ENCODE data around the gene DLL3. TPM values are rescaled to one million over a fixed set of nuclear protein-coding genes. Genes with fewer than 3 reads are reported as not detected.
A peak's percentile ranks its signal among the peaks of the same experiment; 100 is the strongest.

Gene DLL3
- total and polyA plus RNA-seq, 4 experiments from 2014 or later: 0.14 to 0.19 (median 0.16) TPM; not detected in 1

DNA sequence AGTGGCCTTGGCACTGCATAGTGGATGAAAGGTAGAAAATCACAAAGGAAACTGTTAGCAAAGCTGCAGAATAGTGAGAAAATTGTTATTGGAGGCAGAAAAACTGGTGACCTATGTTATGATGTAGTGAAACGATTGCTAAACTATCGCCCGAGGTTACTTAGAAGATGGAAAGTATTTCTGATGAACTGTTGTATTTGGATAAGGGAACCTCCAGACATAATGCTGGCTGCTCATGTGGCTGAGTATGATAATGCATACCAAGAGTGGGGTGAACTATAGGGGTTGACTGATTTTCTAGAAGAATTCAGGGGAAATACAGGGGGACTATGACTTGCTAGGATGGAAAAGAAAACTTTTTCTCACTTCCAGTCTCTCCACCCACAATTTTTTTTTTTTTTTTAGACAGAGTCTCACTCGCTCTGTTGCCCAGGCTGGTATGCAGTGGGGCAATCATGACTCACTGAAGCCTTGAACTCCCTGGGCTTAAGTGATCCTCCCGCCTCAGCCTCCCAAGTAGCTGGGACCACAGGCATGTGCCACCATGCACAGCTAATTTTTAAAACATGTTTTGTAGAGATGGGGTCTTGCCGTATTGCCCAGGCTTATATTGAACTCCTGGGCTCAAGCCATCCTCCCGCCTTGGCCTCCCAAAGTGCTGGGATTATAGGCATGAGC is 45.6 kb downstream of the DLL3 start:
- H3K27me3 ChIP-seq (ENCODE audit: insufficient read depth, low read length): no peaks in the 10 kb centered on the region
- H3K27ac ChIP-seq (ENCODE audit: low read depth, low read length): no peak overlapping the region
- H3K4me3 Mint-ChIP-seq: peak overlapping the region in 6 of 8 donors; percentile 25 to 70 (median 55)
- H3K9me3 Mint-ChIP-seq: no peaks in the 10 kb centered on the region
- H3K27me3 Mint-ChIP-seq: peaks cover 0 to 3% of the 10 kb centered on the region in 2 donors
- no peak for DNase-seq
- no peak overlapping the region for H3K4me3 ChIP-seq (ENCODE audit: low read length in 2 of 2)
- ChIA-PET POLR2A (ENCODE audit: partially characterized antibody) (interaction anchor here (1.1 to 1.7 kb wide), 3 partner anchors 12 to 99 kb away, joined by 3 to 8 read pairs (median 5); partner anchors contain the start of genes EID2B and SUPT5H), CTCF (ENCODE audit: partially characterized antibody) (interaction anchor here (1.0 to 1.2 kb wide), 3 partner anchors 11 to 153 kb away, joined by 5 to 7 read pairs (median 6); partner anchors contain the start of genes MED29 and PAF1)
- intact Hi-C loops (cut with micrococcal nuclease): no loop called here
- H3K9me3 ChIP-seq (ENCODE audit: control insufficient read depth in 1 of 2, low read length in 2 of 2): no peaks in the 10 kb centered on the region
- H3K36me3 Mint-ChIP-seq: peaks cover 0 to 4% of the 10 kb centered on the region in 2 donors
- H3K36me3 ChIP-seq (ENCODE audit: insufficient read depth, low read length): no peaks in the 10 kb centered on the region
- peaks cover 32 to 59% (median 46%) of the 10 kb centered on the region in 4 donors for H3K4me1 Mint-ChIP-seq
- peaks cover 50% of the 10 kb centered on the region for H3K4me1 ChIP-seq (ENCODE audit: insufficient read depth, low read length)
- peak overlapping the region; percentile 70 to 93 (median 84) for H3K27ac Mint-ChIP-seq

- no peak overlapping the region for H3K4me3 ChIP-seq (ENCODE audit: low read length in 2 of 2)
- intact Hi-C loops (cut with micrococcal nuclease): no loop called here
- CTCF ChIA-PET (ENCODE audit: partially characterized antibody): interaction anchor here (1.0 to 1.2 kb wide), 2 partner anchors 11 to 154 kb away, joined by 5 to 6 read pairs; partner anchors contain the start of genes MED29 and PAF1
- DNase-seq: peak in 4 of 5 donors; percentile 28 to 45 (median 32)
- Mint-ChIP-seq H3K36me3 (peaks cover 0 to 2% of the 10 kb centered on the region in 2 donors), H3K4me1 (peaks cover 32 to 57% (median 45%) of the 10 kb centered on the region in 4 donors), H3K27me3 (peaks cover 0 to 3% of the 10 kb centered on the region in 2 donors), H3K9me3 (no peaks in the 10 kb centered on the region), H3K27ac (peak overlapping the region; percentile 70 to 93 (median 84)), H3K4me3 (peak overlapping the region in 7 of 8 donors; percentile 25 to 70 (median 55))
- H3K27me3 ChIP-seq (ENCODE audit: insufficient read depth, low read length): no peaks in the 10 kb centered on the region
- peaks cover 50% of the 10 kb centered on the region for H3K4me1 ChIP-seq (ENCODE audit: insufficient read depth, low read length)
- no peaks in the 10 kb centered on the region for H3K36me3 ChIP-seq (ENCODE audit: insufficient read depth, low read length)
- no peaks in the 10 kb centered on the region for H3K9me3 ChIP-seq (ENCODE audit: control insufficient read depth in 1 of 2, low read length in 2 of 2)
- POLR2A ChIA-PET (ENCODE audit: partially characterized antibody): interaction anchor here (1.1 to 1.7 kb wide), 3 partner anchors 12 to 100 kb away, joined by 3 to 8 read pairs (median 5); partner anchors contain the start of genes EID2B and SUPT5H
- no peak overlapping the region for H3K27ac ChIP-seq (ENCODE audit: low read depth, low read length)
Measured at GRCh38 chr19:39544911-39545310, 46.2 kb downstream of the DLL3 start.

- Histone ChIP-seq H3K27me3 (ENCODE audit: insufficient read depth, low read length) (no peaks in the 10 kb centered on the region), H3K27ac (ENCODE audit: low read depth, low read length) (no peak overlapping the region), H3K36me3 (ENCODE audit: insufficient read depth, low read length) (no peaks in the 10 kb centered on the region), H3K4me3 (ENCODE audit: low read length in 2 of 2) (no peak overlapping the region), H3K9me3 (ENCODE audit: control insufficient read depth in 1 of 2, low read length in 2 of 2) (no peaks in the 10 kb centered on the region), H3K4me1 (ENCODE audit: insufficient read depth, low read length) (peaks cover 45% of the 10 kb centered on the region)
- H3K27ac Mint-ChIP-seq: peak overlapping the region in 4 of 7 donors; percentile 47 to 82 (median 62)
- POLR2A ChIA-PET (ENCODE audit: partially characterized antibody): no interaction called here
- peaks cover 0 to 2% of the 10 kb centered on the region in 2 donors for H3K27me3 Mint-ChIP-seq
- intact Hi-C loops (cut with micrococcal nuclease): no loop called here
- H3K4me3 Mint-ChIP-seq: peak overlapping the region in 2 of 8 donors; percentile 30 to 32
- no peak for DNase-seq
- peaks cover 25 to 50% (median 37%) of the 10 kb centered on the region in 4 donors for H3K4me1 Mint-ChIP-seq
- no peaks in the 10 kb centered on the region for H3K36me3 Mint-ChIP-seq
- CTCF ChIA-PET (ENCODE audit: partially characterized antibody): interaction anchor here (4.1 kb wide), 1 partner anchor 127 kb away, joined by 39 read pairs; no protein-coding TSS in a partner anchor
- H3K9me3 Mint-ChIP-seq: no peaks in the 10 kb centered on the region
Measured at GRCh38 chr19:39546599-39546998, 47.9 kb downstream of the DLL3 start.

GRCh38 chr19:39550197-39550596 is 51.5 kb downstream of the DLL3 start:
- Histone ChIP-seq H3K36me3 (ENCODE audit: insufficient read depth, low read length) (no peaks in the 10 kb centered on the region), H3K4me1 (ENCODE audit: insufficient read depth, low read length) (peaks cover 18% of the 10 kb centered on the region), H3K4me3 (ENCODE audit: low read length in 2 of 2) (no peak overlapping the region), H3K27ac (ENCODE audit: low read depth, low read length) (no peak overlapping the region), H3K9me3 (ENCODE audit: control insufficient read depth in 1 of 2, low read length in 2 of 2) (no peaks in the 10 kb centered on the region), H3K27me3 (ENCODE audit: insufficient read depth, low read length) (no peaks in the 10 kb centered on the region)
- Mint-ChIP-seq H3K4me3 (no peak overlapping the region), H3K36me3 (no peaks in the 10 kb centered on the region), H3K4me1 (peaks cover 11 to 20% (median 16%) of the 10 kb centered on the region in 4 donors), H3K27ac (no peak overlapping the region), H3K9me3 (no peaks in the 10 kb centered on the region), H3K27me3 (peaks cover 0 to 2% of the 10 kb centered on the region in 2 donors)
- intact Hi-C loops (cut with micrococcal nuclease): loop anchor here (5.0 kb wide), 1 partner anchor 77 kb away; no protein-coding TSS in a partner anchor
- POLR2A ChIA-PET (ENCODE audit: partially characterized antibody): interaction anchor here (1.5 kb wide), 1 partner anchor 8 kb away, joined by 3 read pairs; no protein-coding TSS in a partner anchor
- CTCF ChIA-PET (ENCODE audit: partially characterized antibody): interaction anchor here (1.1 to 6.9 kb wide), 4 partner anchors 8 to 123 kb away, joined by 4 to 100 read pairs (median 7); no protein-coding TSS in a partner anchor
- DNase-seq: no peak

GRCh38 chr19:39553082-39553652 is 54.4 kb downstream of the DLL3 start:
- CTCF ChIA-PET (ENCODE audit: partially characterized antibody): interaction anchor here (0.8 to 6.9 kb wide), 3 partner anchors 20 to 213 kb away, joined by 3 to 100 read pairs (median 5); partner anchors contain the start of gene EID2B

DNA sequence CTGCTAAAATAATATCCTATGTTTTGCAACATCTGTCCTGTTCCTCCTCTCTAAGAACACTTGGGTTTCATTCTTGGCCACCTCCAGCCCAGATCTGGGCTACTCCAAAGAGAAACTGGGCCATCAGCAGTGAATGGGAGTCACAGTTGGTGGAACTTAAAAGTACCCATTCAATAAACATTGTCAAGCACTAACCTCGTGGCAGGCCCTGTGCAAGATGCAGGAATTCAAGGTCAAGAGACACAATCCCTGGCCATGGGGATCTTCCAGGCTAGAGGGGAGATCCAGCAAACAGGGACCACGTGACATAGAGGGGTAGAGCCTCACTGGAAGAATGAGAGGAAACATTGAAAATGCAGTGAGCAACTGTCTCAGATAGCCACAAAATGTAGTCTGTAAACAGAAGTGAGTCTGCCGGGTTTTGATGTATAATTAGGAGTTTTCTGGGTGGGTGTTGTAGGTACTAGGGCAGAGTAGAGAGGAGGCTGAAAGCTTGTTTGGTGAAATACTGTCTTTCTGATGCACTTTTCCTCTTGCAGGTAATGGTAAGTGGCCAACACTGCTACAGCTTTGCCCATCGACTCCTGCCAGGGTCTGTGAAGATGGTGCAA is 56.1 kb downstream of the DLL3 start:
- no peaks in the 10 kb centered on the region for H3K27me3 Mint-ChIP-seq
- H3K27me3 ChIP-seq (ENCODE audit: insufficient read depth, low read length): no peaks in the 10 kb centered on the region
- H3K36me3 Mint-ChIP-seq: no peaks in the 10 kb centered on the region
- H3K4me1 Mint-ChIP-seq: peaks cover 21 to 25% (median 22%) of the 10 kb centered on the region in 4 donors
- H3K27ac Mint-ChIP-seq: no peak overlapping the region
- CTCF ChIA-PET (ENCODE audit: partially characterized antibody): interaction anchor here (1.1 to 6.9 kb wide), 2 partner anchors 73 to 119 kb away, joined by 3 to 100 read pairs; no protein-coding TSS in a partner anchor
- peaks cover 23% of the 10 kb centered on the region for H3K4me1 ChIP-seq (ENCODE audit: insufficient read depth, low read length)
- DNase-seq: no peak
- H3K27ac ChIP-seq (ENCODE audit: low read depth, low read length): no peak overlapping the region
- no peak overlapping the region for H3K4me3 Mint-ChIP-seq
- POLR2A ChIA-PET (ENCODE audit: partially characterized antibody): no interaction called here
- H3K36me3 ChIP-seq (ENCODE audit: insufficient read depth, low read length): no peaks in the 10 kb centered on the region
- intact Hi-C loops (cut with micrococcal nuclease): loop anchor here (5.0 kb wide), 1 partner anchor 72 kb away; no protein-coding TSS in a partner anchor
- no peak overlapping the region for H3K4me3 ChIP-seq (ENCODE audit: low read length in 2 of 2)
- H3K9me3 ChIP-seq (ENCODE audit: control insufficient read depth in 1 of 2, low read length in 2 of 2): no peaks in the 10 kb centered on the region
- no peaks in the 10 kb centered on the region for H3K9me3 Mint-ChIP-seq

More at GRCh38 chr19:39553082-39553652, 54.4 kb downstream of the DLL3 start:
- Histone ChIP-seq H3K9me3 (ENCODE audit: control insufficient read depth in 1 of 2, low read length in 2 of 2) (no peaks in the 10 kb centered on the region), H3K4me1 (ENCODE audit: insufficient read depth, low read length) (peaks cover 11% of the 10 kb centered on the region), H3K27me3 (ENCODE audit: insufficient read depth, low read length) (no peaks in the 10 kb centered on the region), H3K27ac (ENCODE audit: low read depth, low read length) (no peak overlapping the region), H3K4me3 (ENCODE audit: low read length in 2 of 2) (no peak overlapping the region), H3K36me3 (ENCODE audit: insufficient read depth, low read length) (no peaks in the 10 kb centered on the region)
- Mint-ChIP-seq H3K36me3 (no peaks in the 10 kb centered on the region), H3K27ac (no peak overlapping the region), H3K27me3 (no peaks in the 10 kb centered on the region), H3K9me3 (no peaks in the 10 kb centered on the region), H3K4me3 (no peak overlapping the region), H3K4me1 (peaks cover 9 to 13% (median 10%) of the 10 kb centered on the region in 4 donors)
- intact Hi-C loops (cut with micrococcal nuclease): loop anchor here (5.0 kb wide), 1 partner anchor 74 kb away; no protein-coding TSS in a partner anchor
- POLR2A ChIA-PET (ENCODE audit: partially characterized antibody): interaction anchor here (0.7 kb wide), 1 partner anchor 117 kb away, joined by 3 read pairs; the partner anchor contains the start of gene RPS16
- no peak for DNase-seq

Measured in CD4-positive, alpha-beta memory T cell (primary cell).